IPS DF 4.7 (cell line): ENCODE results near the gene CHST7.

Source experiments
- DNase-seq: peaks from one replicate; pipeline ENCODE4 v3.0.0-alpha.2; 2013; ENCODE audit warnings: low spot score; ENCODE audit errors: extremely low read depth

The CHST7 gene

DNA sequence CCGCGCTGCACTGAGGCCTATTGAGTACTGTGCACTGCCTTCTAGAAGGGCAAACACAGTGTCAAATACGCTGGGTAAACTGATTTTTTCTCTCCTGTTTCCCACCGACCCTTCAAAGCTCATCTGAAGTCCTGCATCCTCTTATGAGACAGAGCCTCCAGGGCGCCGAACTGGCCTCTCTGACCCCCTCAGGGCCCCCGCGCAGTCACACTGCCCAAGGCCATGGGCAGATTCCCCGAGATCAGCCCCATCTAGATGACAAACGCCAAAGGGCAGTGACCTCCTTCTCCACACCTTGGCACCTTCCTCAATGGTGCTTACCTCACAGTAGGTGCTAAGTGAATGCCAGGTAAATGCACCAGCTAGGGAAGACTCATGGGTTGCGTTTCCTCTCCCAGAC lies 34.4 kb downstream of the CHST7 start:
- DNase-seq = no peak

DNA sequence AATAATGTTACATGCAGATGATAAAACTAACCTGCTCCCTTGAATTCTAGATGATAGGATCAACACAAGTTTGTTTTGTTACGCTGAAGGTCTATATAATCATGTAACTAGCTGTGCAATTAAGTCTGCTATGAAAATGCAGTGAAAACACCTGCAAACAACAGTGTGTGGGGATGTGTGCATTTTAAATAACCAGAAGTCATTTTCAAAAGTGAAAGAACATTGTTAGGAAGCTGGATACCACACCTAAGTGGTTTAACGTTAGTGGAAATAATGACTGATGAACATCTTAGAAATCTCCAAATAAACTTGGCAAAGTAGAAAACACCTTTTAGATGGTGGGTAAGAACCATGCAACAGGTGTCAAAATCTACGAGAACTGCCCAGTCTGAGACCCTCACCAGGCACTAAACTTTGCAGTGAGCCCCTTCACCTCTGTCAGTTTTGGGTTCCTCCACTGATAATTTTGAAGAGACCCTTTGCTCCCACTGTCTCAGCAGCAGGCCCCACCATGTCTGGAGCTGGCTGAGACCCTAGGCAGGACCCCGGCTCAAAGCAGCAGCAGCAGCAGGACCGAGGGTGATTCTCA lies 36.6 kb downstream of the CHST7 start:
- DNase-seq = no peak

DNA sequence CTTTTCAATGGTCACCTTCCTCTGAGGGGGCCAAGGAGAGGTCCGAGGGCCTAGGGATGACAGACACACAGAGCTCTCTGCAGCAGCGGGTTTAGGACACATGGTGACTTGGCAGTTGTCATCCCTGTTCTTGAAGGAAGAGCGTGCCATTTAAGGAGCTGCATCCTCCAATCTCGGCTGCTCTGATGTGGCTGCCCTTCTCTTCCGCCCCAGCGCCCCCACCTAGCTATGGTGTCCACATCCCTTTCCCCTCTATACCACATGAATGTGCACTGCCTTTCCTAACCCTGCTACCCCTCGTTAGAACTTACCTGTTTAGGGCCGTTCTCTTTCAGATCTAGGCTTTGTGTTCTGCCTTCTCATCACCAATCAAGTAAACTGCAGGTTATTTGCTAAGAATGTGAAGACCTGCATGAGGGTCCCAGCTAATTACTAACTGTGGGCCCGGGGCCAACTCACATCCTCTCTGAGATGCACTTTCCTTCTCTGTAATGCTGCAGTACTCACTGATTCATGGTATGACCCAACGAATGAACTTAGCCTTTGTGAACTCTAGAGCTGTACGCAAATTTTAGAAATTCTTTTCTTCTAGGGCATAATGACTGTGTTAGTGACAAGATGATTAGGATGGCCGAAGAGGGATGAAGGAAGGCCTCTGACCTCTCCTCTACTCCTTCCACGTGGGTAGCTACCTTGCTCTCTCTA lies 38.2 kb downstream of the CHST7 start:
- no peak for DNase-seq

DNA sequence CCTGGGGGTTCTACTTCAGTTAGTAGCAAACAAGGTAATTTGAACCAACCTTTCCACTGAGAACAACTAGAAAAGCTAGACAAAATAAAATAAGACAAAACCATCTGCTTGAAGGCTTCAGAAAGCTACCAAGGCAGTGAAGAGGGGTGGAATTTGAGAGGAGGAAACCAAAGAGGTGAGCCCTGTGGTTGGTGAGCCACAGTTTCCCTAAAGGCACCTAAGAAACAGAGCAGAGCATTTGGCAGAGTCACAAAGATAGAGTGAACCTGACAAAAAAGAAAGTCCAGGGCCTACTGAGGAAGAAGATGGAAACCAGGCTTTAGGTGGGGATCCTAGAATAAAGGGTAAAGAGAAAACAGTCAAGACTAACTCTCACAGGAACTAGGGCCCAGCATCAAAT lies 44.3 kb downstream of the CHST7 start:
- no peak for DNase-seq

DNA sequence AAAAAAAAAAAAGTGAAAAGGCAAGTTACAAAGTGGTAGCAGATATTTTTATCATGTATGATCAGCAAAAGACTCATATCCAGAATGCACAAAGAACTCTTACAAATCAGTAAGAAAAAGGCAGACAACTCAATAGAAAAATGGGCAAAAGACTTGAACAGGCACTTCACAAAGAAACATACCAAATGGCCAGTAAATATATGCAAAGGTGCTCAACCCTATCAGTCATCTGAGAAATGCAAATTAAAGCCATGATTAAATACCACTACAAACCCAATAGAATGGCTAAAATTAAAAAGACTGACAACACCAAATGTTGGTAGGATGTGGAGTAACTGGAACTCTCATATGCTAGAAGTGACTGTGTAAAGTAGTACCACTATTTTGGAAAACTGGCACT lies 45.4 kb downstream of the CHST7 start:
- DNase-seq = no peak

DNA sequence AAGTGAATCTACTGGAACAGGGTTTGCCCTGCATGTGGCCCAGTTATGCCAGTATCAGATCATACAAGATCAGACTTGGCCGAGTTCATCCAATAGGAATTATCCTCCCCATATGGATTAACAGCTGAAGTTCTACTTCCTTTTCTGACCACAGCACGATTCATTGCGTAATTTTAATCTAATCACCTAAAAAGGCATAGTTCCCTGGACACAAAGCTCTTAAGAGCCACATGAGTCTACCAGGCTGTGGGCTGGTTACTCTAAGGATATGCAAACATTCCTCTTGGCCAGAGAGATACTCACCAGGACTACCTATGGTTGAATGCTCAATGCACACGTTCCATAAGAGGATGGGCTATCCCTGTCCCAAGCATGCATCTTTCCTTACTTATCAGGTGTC lies 46.9 kb downstream of the CHST7 start:
- no peak for DNase-seq

DNA sequence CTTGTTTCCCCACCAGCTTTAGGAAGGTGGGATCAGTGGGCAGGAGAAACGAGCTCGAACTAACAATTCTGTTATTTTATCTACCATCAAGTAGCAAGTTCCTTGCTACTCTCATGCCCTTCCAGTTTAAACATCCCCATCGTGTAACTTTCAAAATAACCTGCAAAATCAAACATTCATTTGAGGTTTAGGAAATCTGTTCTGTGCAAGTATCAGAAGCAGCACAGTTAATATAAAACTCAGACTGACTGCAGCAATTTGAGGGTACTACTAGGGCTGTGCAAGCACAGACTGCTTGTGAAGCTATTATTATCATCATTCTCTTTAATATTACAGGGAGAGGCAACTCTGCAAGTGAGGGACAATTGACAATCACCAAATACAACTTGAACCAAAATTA lies 48.0 kb downstream of the CHST7 start:
- no peak for DNase-seq

DNA sequence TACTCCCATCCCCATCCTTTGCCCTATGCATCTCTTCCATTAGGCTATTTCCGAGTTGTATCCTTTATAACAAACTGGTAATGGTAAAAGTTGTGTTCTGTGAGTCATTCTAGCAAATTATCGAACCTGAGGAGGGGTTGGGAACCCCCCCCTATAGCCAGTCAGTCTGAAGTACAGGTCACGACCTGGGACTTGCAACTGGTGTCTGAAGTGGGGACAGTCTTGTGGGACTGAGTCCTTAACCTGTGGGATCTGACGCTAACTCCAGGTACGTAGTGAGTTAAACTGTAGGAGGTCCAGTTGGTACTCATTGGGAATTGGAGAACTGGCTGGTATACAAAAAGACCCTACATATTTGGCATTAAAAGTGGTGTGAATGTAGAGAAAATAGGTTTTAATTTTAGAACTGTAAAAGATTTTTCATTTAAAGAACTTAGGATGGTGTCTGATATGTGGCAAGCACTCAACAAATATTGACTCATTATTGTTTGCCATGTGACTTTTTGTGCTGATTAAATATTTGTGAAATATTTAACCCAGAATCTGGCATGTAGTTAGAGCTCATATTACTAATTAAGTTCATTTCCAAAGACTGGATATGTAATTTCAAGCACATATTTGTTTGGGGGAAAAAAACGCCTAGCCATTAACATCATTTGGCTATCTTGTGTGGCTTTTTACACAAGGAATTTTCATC lies 50.7 kb downstream of the CHST7 start:
- no peak for DNase-seq

DNA sequence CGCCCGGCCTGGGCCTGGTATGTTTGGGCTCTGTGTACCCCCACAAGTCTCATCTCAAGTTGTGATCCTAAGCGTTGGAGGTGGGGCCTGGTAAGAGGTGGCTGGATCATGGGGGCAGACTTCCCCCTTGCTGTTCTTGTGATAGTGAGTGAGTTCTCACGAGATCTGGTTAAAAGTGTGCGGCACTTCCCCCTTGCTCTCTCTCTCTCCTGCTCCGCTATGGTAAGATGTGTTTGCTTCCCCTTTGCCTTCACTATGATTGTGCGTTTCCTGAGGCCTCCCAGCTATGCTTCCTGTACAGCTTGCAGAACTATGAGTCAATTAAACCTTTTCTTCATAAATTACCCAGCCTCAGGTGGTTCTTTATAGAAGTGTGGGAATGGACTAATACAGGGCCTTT lies 53.0 kb downstream of the CHST7 start:
- DNase-seq = no peak

DNA sequence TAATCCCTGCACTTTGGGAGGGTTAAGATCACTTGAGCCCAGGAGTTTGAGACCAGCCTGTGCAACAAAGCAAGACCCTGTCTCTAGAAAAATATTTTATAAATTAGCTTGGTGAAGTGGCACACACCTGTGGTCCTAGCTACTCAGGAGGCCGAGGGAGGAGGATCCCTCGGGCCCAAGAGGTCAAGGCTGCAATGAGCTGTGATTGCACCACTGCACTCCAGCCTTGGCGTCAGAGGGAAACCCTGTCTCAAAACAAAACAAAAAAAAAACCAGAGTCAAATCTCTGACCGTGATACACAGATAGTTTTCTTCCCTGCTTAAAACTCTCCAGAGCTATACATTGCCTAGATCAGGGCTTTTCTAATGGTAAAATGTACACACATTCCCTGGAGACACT lies 53.5 kb downstream of the CHST7 start:
- DNase-seq = no peak

DNA sequence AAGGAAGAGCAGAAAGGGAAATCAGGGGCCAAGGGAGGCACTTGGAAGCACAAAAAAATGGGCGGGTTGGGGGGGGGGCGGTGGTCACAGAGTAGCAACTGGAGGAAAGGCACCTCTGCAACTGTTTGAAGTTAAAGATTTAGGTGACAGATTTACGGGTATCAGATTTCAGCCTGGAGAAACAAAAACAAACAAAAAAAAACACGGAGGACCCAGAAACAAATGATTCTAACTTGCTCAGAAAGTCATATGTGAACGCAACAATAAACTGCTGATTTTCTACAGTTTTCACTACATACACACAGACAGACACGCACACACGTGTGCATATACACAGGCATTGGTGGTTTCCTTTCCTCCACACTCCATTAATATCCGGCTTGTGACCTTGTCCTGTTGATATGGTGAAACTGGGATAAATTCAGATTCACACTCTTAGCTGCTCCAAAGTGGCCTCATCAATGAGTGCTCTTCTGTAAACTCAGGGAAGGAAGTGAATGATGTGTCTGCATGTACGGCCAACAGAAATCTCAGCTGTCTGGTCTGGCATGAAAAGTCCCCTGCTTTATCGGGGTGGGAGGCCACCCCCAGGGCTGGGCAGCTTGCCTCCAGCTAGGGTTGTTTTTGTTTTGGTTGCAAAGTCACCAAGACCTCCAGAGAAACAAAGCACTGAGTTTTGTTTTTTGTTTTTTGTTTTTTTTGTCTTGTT lies 54.3 kb downstream of the CHST7 start:
- DNase-seq = no peak

DNA sequence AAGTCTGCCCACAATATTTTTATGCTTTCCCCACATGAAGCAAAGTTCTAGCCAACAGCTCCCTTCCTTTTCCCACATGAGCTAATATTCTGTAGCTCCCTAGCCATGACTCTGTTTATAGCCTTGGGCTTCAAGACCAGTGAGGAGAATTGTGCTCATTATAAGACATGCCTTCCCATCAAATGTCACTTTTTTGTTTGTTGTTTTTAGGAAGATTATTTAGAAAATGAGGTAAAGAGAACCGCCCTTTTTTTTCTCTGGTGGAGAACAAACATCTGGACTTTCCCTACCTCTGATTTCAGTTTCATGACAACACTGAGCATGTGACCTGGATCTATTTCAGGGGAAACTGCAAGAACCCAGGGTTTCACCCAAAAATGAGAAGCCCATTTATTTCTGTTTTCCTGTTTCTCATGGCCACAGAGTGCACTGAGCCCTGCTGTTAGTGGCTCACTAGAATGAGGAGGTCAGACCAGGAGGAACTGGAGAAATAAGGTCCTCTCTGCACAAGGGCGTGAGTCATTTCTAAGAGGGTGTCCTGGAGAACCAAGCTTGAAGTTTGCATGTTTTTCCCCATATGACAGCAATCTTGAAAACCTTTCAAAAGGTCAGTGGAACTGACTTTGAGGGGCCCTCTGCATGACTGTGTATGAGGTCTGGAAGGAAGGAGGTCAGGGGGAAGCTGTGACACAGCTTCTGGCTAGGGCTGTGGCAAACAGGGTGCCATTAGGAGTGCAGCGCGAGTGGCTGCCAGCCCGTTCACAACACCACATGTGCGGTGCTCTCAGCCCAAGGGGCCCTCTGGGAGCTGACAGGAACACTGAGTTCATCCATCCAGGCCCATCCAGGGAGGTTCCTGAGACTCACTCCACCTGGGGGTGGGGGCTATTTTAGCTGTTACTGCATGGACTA lies 55.2 kb downstream of the CHST7 start:
- DNase-seq = no peak

DNA sequence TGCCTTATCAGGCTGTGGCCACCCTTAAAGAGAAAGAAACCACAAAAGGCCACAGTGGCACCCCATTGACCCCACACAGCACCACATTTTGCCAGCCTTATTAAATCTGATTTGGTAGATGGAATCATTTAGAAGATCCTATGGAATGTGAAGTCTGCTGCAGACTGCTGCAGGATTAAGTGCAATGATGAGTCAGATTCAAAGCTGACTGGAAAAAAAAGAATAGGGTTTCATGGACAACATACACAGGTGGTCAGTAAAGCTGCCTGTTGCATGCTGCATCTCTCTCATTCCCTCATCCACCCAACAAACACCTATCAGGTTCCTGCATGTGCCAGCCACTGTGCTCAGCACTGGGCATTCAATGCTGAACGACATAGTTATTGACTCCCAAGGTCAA lies 56.6 kb downstream of the CHST7 start:
- DNase-seq = no peak

DNA sequence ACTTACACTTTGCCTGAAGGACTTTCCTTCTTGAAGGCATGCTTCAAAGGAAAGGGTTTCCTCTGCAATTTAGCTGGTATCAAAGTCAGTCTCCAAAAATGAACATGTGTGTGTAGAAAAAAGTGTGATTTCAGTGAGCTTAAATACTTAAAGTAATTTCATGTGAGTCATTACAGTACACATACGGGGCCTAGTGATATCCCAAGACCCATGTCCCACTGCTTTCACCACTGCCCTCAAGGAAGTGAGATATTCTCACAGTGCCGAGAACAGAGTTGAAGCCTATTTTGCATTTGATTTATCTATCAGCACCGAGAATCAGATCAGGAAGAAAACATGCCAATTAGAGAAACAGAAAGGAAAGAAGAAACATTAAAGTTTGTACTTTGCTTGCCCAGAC lies 61.0 kb downstream of the CHST7 start:
- DNase-seq = no peak

DNA sequence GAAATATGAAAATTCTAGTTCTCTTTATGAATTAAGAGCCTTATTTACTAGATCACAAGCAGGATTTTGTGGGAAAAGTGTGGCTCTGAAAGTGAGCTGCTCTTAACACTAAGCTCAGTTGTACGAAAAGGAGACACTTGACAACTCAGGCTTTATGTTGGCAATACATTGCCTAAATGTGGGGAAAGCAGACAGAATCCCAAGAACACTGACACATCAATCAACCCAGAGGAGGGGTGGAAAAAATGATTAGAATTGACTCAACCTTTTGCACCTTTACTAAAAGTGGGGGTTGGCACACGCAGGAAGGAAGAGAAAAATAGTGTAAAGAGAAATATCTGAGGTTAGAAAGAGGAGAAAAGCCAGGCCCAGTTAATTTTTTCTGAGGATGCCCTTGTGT lies 61.6 kb downstream of the CHST7 start:
- no peak for DNase-seq

DNA sequence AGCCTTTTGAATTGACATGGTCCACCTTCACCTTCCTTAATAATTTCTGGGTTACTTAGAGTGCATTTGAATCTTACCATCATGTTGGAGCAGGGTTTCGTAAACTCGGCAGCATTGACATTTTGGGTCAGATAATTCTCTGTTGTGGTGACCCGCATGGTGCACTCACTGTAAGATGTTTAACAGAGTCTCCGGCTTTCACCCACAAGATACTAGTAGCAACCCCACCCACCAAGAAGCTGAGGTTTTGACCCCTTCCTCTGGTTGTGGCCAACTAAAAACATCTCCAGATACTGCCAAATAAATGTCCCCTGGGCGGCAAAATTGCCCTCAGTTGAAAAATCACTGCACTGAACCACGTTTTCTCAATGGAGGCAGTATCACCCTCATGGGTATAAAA lies 62.7 kb downstream of the CHST7 start:
- no peak for DNase-seq

DNA sequence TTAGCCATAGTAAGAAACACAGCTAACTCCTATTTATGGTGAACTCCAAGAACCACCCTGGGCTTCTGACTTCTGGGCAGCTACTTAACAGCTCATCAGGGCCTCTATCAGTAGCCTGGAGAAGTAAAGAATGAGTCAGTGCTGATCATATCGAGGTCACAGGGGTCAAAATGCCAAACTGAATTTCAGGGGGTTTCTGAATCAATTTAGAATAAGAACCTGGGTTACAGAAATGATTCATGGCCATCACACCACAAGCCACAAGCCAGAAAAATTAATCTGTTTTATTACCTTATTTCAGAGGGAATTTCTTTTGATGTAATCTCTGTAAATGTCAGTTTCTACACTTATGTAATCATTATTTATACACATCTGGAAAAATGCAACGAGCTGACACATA lies 64.4 kb downstream of the CHST7 start:
- no peak for DNase-seq

DNA sequence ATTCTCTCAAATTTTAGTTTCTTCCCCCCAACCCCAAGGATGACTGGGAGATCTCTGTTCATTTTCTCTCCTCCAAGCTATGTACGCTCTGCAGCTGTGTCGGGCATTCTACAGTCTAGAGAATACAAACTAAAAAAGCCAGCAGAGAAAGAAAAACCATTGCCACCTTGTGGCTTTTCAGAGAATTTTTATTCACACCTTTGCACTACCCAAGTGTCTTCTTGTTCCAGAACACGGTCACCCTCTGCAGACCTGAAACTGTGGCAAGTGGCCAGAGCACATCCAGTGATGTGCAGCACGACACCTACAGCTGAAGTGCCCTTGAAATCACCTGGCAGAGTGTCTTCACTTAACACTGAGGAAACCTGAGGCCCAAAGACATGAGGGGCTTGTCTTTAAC lies 68.6 kb downstream of the CHST7 start:
- DNase-seq = no peak

DNA sequence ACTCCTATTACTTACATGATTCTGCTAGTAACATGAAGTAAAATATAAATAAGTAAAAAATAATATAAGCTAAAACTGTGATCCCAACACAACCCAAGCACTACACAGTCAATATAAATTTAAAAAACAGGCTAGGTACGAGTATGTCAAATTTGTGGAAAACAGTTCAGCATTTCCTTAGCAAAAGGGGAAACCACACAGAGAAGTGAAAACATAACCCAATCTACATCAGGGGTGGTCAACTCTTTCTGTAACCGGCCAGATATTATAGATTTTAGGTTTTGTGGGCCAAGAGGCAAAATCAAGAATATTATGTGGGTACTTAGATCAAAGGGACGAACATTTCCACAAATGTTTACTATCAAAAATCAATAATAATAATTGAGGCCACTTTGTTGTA lies 70.1 kb downstream of the CHST7 start:
- DNase-seq = no peak

DNA sequence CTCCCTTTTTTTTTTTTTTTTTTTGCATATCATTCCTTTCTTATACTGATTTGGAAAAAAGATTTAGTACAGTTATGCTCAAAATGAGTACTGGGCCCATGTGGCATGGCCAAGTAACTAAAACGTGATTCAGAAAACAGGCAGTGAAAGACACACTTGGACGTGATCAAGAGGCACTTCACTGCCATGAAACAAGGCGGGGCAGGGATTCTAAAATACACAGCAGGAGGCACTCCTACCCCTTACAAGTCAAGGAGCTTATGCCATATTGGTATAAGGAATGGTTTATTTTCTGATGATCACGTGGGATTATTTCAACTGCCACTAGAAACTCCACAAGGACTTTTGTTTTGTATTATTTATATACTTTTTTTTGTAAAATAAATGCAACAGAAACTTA lies 72.0 kb downstream of the CHST7 start:
- no peak for DNase-seq

DNA sequence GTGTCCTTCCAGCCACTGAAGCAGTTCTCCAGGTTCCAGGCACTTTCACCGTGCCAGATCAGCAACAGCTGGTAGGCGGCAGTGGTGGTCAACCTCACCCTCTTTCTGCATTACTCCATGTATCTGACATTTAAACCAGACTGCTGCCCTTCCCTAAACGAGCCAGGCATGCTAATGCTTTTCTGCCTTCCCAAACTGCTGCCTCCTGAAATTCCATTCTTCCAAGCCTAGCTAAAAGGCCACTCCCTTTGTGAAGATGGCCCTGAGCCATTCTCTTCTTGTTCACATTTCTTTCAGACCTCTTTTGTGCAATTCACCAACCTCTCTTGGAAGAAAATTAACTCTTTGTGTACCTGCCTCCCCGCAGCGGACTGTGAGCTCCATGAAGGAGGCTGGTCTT lies 73.7 kb downstream of the CHST7 start:
- DNase-seq = no peak
